A673 (cell line): Measurements from ENCODE around the gene CLEC16A. TPM values are rescaled to one million over a fixed set of nuclear protein-coding genes. Genes with fewer than 3 reads are reported as not detected.

Experiments used
- BruUV-seq: library from RNA; stranded (reverse); fragments of 400-500 nt; replicated peaks from 2 replicates; lab custom pipeline; 2021; lab: Mats Ljungman, UMichigan
- CTCF ChIA-PET: fragments of 300-600 bp; sonication (Branson Sonifier 250); formaldehyde crosslinking; loops from one replicate; lab custom pipeline; 2022; ENCODE audit warnings: antibody characterized with exemption; lab: Charles Lee
- POLR2A ChIA-PET: fragments of 300-600 bp; sonication (Branson Sonifier 250); formaldehyde crosslinking; loops from one replicate; lab custom pipeline; 2022; ENCODE audit warnings: antibody characterized with exemption; ENCODE audit not compliant: low non-redundant PET; lab: Charles Lee
- DNase-seq: peaks from one replicate; pipeline ENCODE4 v3.0.0-alpha.2; 2015; ENCODE audit warnings: low spot score
- H3K27ac ChIP-seq: fragments of 200-600 bp; sonication (generic); 2 replicates; pipeline ENCODE4 v1.5.1; 2016; ENCODE audit warnings: mixed run types, low read depth, mild to moderate bottlenecking, mixed read lengths, antibody characterized with exemption, low read length; ENCODE audit not compliant: poor library complexity, severe bottlenecking
- H3K27me3 ChIP-seq: fragments of 200-600 bp; sonication (generic); replicated peaks from 2 replicates; pipeline ENCODE4 v1.6.1; 2017; ENCODE audit warnings: mixed run types, low read depth, mild to moderate bottlenecking, mixed read lengths, antibody characterized with exemption, low read length; ENCODE audit not compliant: insufficient read depth, poor library complexity
- H3K36me3 ChIP-seq: fragments of 200-600 bp; sonication (generic); 2 replicates; pipeline ENCODE4 v1.6.1; 2016; ENCODE audit warnings: mixed run types, mild to moderate bottlenecking, mixed read lengths, antibody characterized with exemption, low read length; ENCODE audit not compliant: insufficient read depth, poor library complexity, severe bottlenecking
- H3K4me1 ChIP-seq: fragments of 200-600 bp; sonication (generic); 2 replicates; pipeline ENCODE4 v1.6.1; 2017; ENCODE audit warnings: mixed run types, mild to moderate bottlenecking, mixed read lengths, antibody characterized with exemption, low read length; ENCODE audit not compliant: insufficient read depth, poor library complexity, severe bottlenecking
- H3K4me3 ChIP-seq: fragments of 200-600 bp; sonication (generic); 2 replicates; pipeline ENCODE4 v1.5.1; 2016; ENCODE audit warnings: low read depth, mixed run types, mild to moderate bottlenecking, mixed read lengths, low read length; ENCODE audit not compliant: poor library complexity, severe bottlenecking
- H3K9me3 ChIP-seq: fragments of 200-600 bp; sonication (generic); 2 replicates; pipeline ENCODE4 v1.6.1; 2016; ENCODE audit warnings: mixed run types, low read depth, mild to moderate bottlenecking, mixed read lengths, antibody characterized with exemption, low read length; ENCODE audit not compliant: poor library complexity, severe bottlenecking
- CTCF ChIP-seq: fragments of 300-800, 200-600 bp; sonication (generic); conservative IDR thresholded peaks from 2 replicates; pipeline ENCODE4 v1.5.1; 2017; ENCODE audit warnings: low read depth, mild to moderate bottlenecking, antibody characterized with exemption, low read length, moderate library complexity, mixed read lengths
- EZH2 ChIP-seq: fragments of 200-600 bp; sonication (generic); IDR thresholded peaks from 2 replicates; pipeline ENCODE4 v1.6.1; 2017; ENCODE audit warnings: borderline replicate concordance, low read depth, mild to moderate bottlenecking, mixed read lengths, antibody characterized with exemption, low read length; ENCODE audit not compliant: poor library complexity, severe bottlenecking
- intact Hi-C: fragments of 100-400 bp; cut with micrococcal nuclease; formaldehyde crosslinking; loops from one replicate; pipeline ENCODE4 v1.10.0; 2022; ENCODE audit not compliant: unreplicated experiment
- total RNA-seq: library from RNA; stranded (reverse); gene quantifications from 2 replicates; pipeline ENCODE4 v1.2.3, GENCODE V29; 2021

Gene CLEC16A
- total RNA-seq, 1 experiment from 2014 or later, result 23.4 TPM

GRCh38 chr16:11016524-11016988 lies 72.2 kb downstream of the CLEC16A start:
- no peak for TF ChIP-seq CTCF
- no peak for TF ChIP-seq EZH2
- Histone ChIP-seq H3K27ac (no peak overlapping the region), H3K27me3 (no peaks in the 10 kb centered on the region), H3K4me3 (no peak overlapping the region), H3K4me1 (peaks cover 7% of the 10 kb centered on the region), H3K9me3 (no peaks in the 10 kb centered on the region), H3K36me3 (no peaks in the 10 kb centered on the region)
- BruUV-seq, result no TSS peak
- intact Hi-C loops, result no loop called here
- POLR2A ChIA-PET, result no interaction called here
- CTCF ChIA-PET, result interaction anchor here (1.4 kb wide), 1 partner anchor 240 kb away, joined by 3 read pairs; no protein-coding TSS in a partner anchor
- DNase-seq, result no peak

GRCh38 chr16:11016993-11017392 lies 72.6 kb downstream of the CLEC16A start:
- BruUV-seq, result no TSS peak
- Histone ChIP-seq H3K36me3 (no peaks in the 10 kb centered on the region), H3K9me3 (no peaks in the 10 kb centered on the region), H3K27me3 (no peaks in the 10 kb centered on the region), H3K4me3 (no peak overlapping the region), H3K4me1 (peaks cover 7% of the 10 kb centered on the region), H3K27ac (no peak overlapping the region)
- intact Hi-C loops, result no loop called here
- POLR2A ChIA-PET, result no interaction called here
- DNase-seq, result peak; percentile 60
- CTCF ChIA-PET, result interaction anchor here (1.4 kb wide), 1 partner anchor 240 kb away, joined by 3 read pairs; no protein-coding TSS in a partner anchor
- TF ChIP-seq CTCF, result no peak

- CTCF ChIA-PET, result interaction anchor here (0.7 to 1.4 kb wide), 2 partner anchors 173 to 239 kb away, joined by 3 to 4 read pairs; no protein-coding TSS in a partner anchor
- peaks cover 7% of the 10 kb centered on the region for H3K4me1 ChIP-seq
- no peak for DNase-seq
- H3K27ac ChIP-seq, result no peak overlapping the region
- no peaks in the 10 kb centered on the region for H3K27me3 ChIP-seq
- H3K36me3 ChIP-seq, result no peaks in the 10 kb centered on the region
- no peak overlapping the region for H3K4me3 ChIP-seq
- TF ChIP-seq CTCF (no peak), EZH2 (no peak)
- POLR2A ChIA-PET, result no interaction called here
- no peaks in the 10 kb centered on the region for H3K9me3 ChIP-seq
- no TSS peak for BruUV-seq
- intact Hi-C loops, result no loop called here
These were observed 73.1 kb downstream of the CLEC16A start for GRCh38 chr16:11017499-11017898.
